C4-2B (cell line): ENCODE results near the gene ADRB2.

Source experiments
- ZFX ChIP-seq: fragments of 450-650 bp; IDR thresholded peaks from 2 replicates; pipeline ENCODE4 v1.6.1; 2017
- TF ChIP-seq, protein P1 (sequence below): fragments of 450-650 bp; conservative IDR thresholded peaks from 2 replicates; pipeline ENCODE4 v1.5.1; 2017; ENCODE audit warnings: mild to moderate bottlenecking

DNA sequence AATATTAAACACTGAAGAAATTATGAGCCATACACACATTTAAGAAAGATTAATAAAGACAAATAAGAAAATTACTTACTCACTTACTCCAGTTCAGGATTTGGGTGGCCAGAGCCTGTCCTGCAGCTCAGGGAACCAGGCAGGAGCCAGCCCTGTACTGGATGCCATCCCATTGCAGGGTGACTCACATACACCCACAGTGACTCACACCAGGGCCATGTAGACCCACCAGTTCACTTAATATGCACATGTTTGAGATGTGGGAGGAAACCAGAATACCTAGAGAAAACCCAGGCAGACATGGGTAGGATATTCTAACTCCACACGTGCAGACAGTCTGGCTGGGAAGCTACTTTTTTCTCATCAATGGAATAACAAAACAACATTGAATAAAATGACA, 49.6 kb upstream of the ADRB2 start:
- TF ChIP-seq, protein P1, sequence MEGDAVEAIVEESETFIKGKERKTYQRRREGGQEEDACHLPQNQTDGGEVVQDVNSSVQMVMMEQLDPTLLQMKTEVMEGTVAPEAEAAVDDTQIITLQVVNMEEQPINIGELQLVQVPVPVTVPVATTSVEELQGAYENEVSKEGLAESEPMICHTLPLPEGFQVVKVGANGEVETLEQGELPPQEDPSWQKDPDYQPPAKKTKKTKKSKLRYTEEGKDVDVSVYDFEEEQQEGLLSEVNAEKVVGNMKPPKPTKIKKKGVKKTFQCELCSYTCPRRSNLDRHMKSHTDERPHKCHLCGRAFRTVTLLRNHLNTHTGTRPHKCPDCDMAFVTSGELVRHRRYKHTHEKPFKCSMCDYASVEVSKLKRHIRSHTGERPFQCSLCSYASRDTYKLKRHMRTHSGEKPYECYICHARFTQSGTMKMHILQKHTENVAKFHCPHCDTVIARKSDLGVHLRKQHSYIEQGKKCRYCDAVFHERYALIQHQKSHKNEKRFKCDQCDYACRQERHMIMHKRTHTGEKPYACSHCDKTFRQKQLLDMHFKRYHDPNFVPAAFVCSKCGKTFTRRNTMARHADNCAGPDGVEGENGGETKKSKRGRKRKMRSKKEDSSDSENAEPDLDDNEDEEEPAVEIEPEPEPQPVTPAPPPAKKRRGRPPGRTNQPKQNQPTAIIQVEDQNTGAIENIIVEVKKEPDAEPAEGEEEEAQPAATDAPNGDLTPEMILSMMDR, result no peak
- no peak for TF ChIP-seq ZFX
